HEK293 (cell line): ENCODE data around the gene EFEMP1.

Source experiments
- CTCF ChIA-PET: fragments of 350-600 bp; formaldehyde crosslinking; extraction: SDS; loops from one replicate; lab custom pipeline; 2021; ENCODE audit warnings: antibody characterized with exemption; lab: Yijun Ruan, JAX
- POLR2A ChIA-PET: fragments of 300-600 bp; formaldehyde crosslinking; extraction: SDS; loops from one replicate; lab custom pipeline; 2020; ENCODE audit warnings: antibody characterized with exemption, inconsistent platforms; lab: Yijun Ruan, JAX
- H3K27ac ChIP-seq: fragments of 200-500 bp; sonication (Bioruptor generic); 2 replicates; pipeline ENCODE4 v1.5.1; 2014; ENCODE audit warnings: low read depth, low read length, control low read depth, inconsistent platforms; ENCODE audit errors: extremely low read depth
- H3K36me3 ChIP-seq, 2 experiments: fragments of 200-500 bp in 1 of 2; sonication (Bioruptor generic) in 1 of 2; 1 replicate in 1 of 2; 2 replicates in 1 of 2; pipeline ENCODE4 v1.5.1; 2014 to 2017; ENCODE audit warnings: inconsistent platforms in 2 of 2, low read length in 2 of 2; ENCODE audit not compliant: control insufficient read depth in 2 of 2, insufficient read depth in 1 of 2
- H3K4me1 ChIP-seq: fragments of 200-500 bp; sonication (Bioruptor generic); 2 replicates; pipeline ENCODE4 v1.5.1; 2014; ENCODE audit warnings: mild to moderate bottlenecking, low read length, inconsistent platforms; ENCODE audit not compliant: control insufficient read depth, insufficient read depth
- H3K4me3 ChIP-seq: 2 replicates; pipeline ENCODE4 v1.5.1; 2011; ENCODE audit warnings: low read depth, mild to moderate bottlenecking, control low read depth, low read length, moderate library complexity
- H3K9me3 ChIP-seq: fragments of 200-500 bp; sonication (Bioruptor generic); 2 replicates; pipeline ENCODE4 v1.5.1; 2014; ENCODE audit warnings: low read depth, low read length, inconsistent platforms; ENCODE audit not compliant: control insufficient read depth, insufficient read depth
- BCL11B ChIP-seq: fragments of 450-650 bp; formaldehyde crosslinking; IDR thresholded peaks from 2 replicates; pipeline ENCODE4 v1.5.1; 2016; ENCODE audit warnings: low read depth, missing biosample characterization, missing genetic modification characterization
- OSR2 ChIP-seq: fragments of 450-650 bp; formaldehyde crosslinking; IDR thresholded peaks from 2 replicates; pipeline ENCODE4 v1.5.1; 2016; ENCODE audit warnings: missing biosample characterization, missing genetic modification characterization
- TRIM28 ChIP-seq: IDR thresholded peaks from 2 replicates; pipeline ENCODE4 v1.6.1; 2011; ENCODE audit warnings: low read length, control low read depth, borderline replicate concordance
- ZFHX2 ChIP-seq: fragments of 450-650 bp; formaldehyde crosslinking; conservative IDR thresholded peaks from 2 replicates; pipeline ENCODE4 v1.5.1; 2016; ENCODE audit warnings: missing biosample characterization, missing genetic modification characterization
- ZFP3 ChIP-seq: fragments of 450-650 bp; formaldehyde crosslinking; IDR thresholded peaks from 2 replicates; pipeline ENCODE4 v1.5.1; 2016; ENCODE audit warnings: low read depth, missing biosample characterization, missing genetic modification characterization
- ZNF112 ChIP-seq: fragments of 450-650 bp; formaldehyde crosslinking; IDR thresholded peaks from 2 replicates; pipeline ENCODE4 v1.5.0; 2017; ENCODE audit warnings: missing biosample characterization, missing genetic modification characterization
- ZNF121 ChIP-seq: fragments of 450-650 bp; formaldehyde crosslinking; IDR thresholded peaks from 2 replicates; pipeline ENCODE4 v1.5.1; 2016; ENCODE audit warnings: missing biosample characterization, missing genetic modification characterization
- ZNF184 ChIP-seq: fragments of 450-650 bp; IDR thresholded peaks from 2 replicates; pipeline ENCODE4 v1.5.1; 2018; ENCODE audit warnings: missing biosample characterization, mild to moderate bottlenecking, missing genetic modification characterization
- ZNF2 ChIP-seq: fragments of 450-650 bp; formaldehyde crosslinking; IDR thresholded peaks from 2 replicates; pipeline ENCODE4 v1.5.1; 2016; ENCODE audit warnings: missing biosample characterization, missing genetic modification characterization
- ZNF24 ChIP-seq: fragments of 450-650 bp; formaldehyde crosslinking; IDR thresholded peaks from 2 replicates; pipeline ENCODE4 v1.5.1; 2016; ENCODE audit warnings: missing biosample characterization, missing genetic modification characterization
- ZNF274 ChIP-seq, 2 experiments: fragments of 200-500 bp in 1 of 2; fragments of 450-650 bp in 1 of 2; sonication (Bioruptor generic) in 1 of 2; formaldehyde crosslinking in 1 of 2; IDR thresholded peaks; 2 replicates each; pipeline versions ENCODE4 v1.5.1 to v1.6.1; 2014 to 2016; ENCODE audit warnings: borderline replicate concordance in 1 of 2, inconsistent platforms in 1 of 2, low read length in 1 of 2, missing biosample characterization in 1 of 2, missing genetic modification characterization in 1 of 2
- ZNF37A ChIP-seq: fragments of 450-650 bp; IDR thresholded peaks from 2 replicates; pipeline ENCODE4 v1.5.1; 2018; ENCODE audit warnings: missing biosample characterization, missing genetic modification characterization
- ZNF391 ChIP-seq: fragments of 450-650 bp; formaldehyde crosslinking; IDR thresholded peaks from 2 replicates; pipeline ENCODE4 v1.5.1; 2016; ENCODE audit warnings: low read depth, missing biosample characterization, missing genetic modification characterization, borderline replicate concordance
- ZNF394 ChIP-seq: fragments of 450-650 bp; formaldehyde crosslinking; IDR thresholded peaks from 2 replicates; pipeline ENCODE4 v1.5.1; 2016; ENCODE audit warnings: missing biosample characterization, missing genetic modification characterization, mild to moderate bottlenecking, moderate library complexity, borderline replicate concordance
- ZNF558 ChIP-seq: fragments of 450-650 bp; formaldehyde crosslinking; IDR thresholded peaks from 2 replicates; pipeline ENCODE4 v1.5.1; 2016; ENCODE audit warnings: missing biosample characterization, missing genetic modification characterization
- ZNF623 ChIP-seq: fragments of 450-650 bp; formaldehyde crosslinking; IDR thresholded peaks from 2 replicates; pipeline ENCODE4 v1.5.1; 2016; ENCODE audit warnings: missing biosample characterization, missing genetic modification characterization
- ZNF670 ChIP-seq: fragments of 450-650 bp; formaldehyde crosslinking; IDR thresholded peaks from 2 replicates; pipeline ENCODE4 v1.5.1; 2016; ENCODE audit warnings: missing biosample characterization, missing genetic modification characterization, low read depth
- ZNF76 ChIP-seq: fragments of 450-650 bp; formaldehyde crosslinking; IDR thresholded peaks from 2 replicates; pipeline ENCODE4; 2016; ENCODE audit warnings: low read depth, missing biosample characterization, missing genetic modification characterization, borderline replicate concordance
- ZNF768 ChIP-seq: fragments of 450-650 bp; formaldehyde crosslinking; IDR thresholded peaks from 2 replicates; pipeline ENCODE4 v1.5.1; 2018; ENCODE audit warnings: missing biosample characterization, mild to moderate bottlenecking, missing genetic modification characterization
- ZNF777 ChIP-seq: fragments of 450-650 bp; formaldehyde crosslinking; IDR thresholded peaks from 2 replicates; pipeline ENCODE4 v1.5.1; 2017; ENCODE audit warnings: missing biosample characterization, missing genetic modification characterization, borderline replicate concordance
- ZNF792 ChIP-seq: fragments of 450-650 bp; formaldehyde crosslinking; IDR thresholded peaks from 2 replicates; pipeline ENCODE4 v1.5.1; 2016; ENCODE audit warnings: missing biosample characterization, missing genetic modification characterization
- ZNF830 ChIP-seq: fragments of 450-650 bp; IDR thresholded peaks from 2 replicates; pipeline ENCODE4 v1.5.0; 2018; ENCODE audit warnings: missing biosample characterization, missing genetic modification characterization, low read depth, mild to moderate bottlenecking, moderate library complexity
- ZSCAN23 ChIP-seq: fragments of 450-650 bp; formaldehyde crosslinking; IDR thresholded peaks from 2 replicates; pipeline ENCODE4 v1.5.1; 2016; ENCODE audit warnings: missing biosample characterization, missing genetic modification characterization
- TF ChIP-seq, protein P1 (sequence below): fragments of 450-650 bp; formaldehyde crosslinking; IDR thresholded peaks from 2 replicates; pipeline ENCODE4 v1.5.1; 2016; ENCODE audit warnings: missing biosample characterization, missing genetic modification characterization
- TF ChIP-seq, protein P2 (sequence below): fragments of 450-650 bp; formaldehyde crosslinking; IDR thresholded peaks from 2 replicates; pipeline ENCODE4 v1.5.1; 2016; ENCODE audit warnings: missing biosample characterization, missing genetic modification characterization

EFEMP1 gene

DNA sequence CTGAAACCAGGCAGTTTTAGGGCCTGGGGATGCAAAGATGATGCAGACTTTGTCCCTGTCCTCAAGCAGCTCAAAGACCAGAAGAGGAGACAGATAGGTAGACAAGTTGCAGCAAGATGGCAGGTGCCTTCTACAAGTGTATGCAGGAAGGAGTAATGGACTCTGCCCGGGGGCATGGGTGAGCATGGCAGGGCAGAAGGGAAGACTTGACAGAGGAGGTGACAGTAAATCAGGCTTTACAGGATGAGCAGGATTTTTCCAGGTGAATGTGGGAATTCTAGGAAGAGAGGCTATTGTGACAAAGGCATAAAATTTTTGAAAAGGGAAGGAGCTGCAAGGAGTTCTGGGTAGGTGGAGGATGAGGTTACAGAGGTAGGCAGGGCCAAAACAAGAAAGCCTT, 4.7 kb downstream of the EFEMP1 start:
- TF ChIP-seq BCL11B (tag by site-specific recombination), result no peak
- TF ChIP-seq ZNF792 (tag by site-specific recombination), result no peak
- no peak for TF ChIP-seq ZNF777 (tag by site-specific recombination)
- no peak for TF ChIP-seq ZNF394 (tag by site-specific recombination)
- TF ChIP-seq ZNF558 (tag by site-specific recombination), result no peak
- no peak for TF ChIP-seq ZFP3 (tag by site-specific recombination)
- no peak for TF ChIP-seq ZNF121 (tag by site-specific recombination)
- no peak for TF ChIP-seq ZNF830 (tag by site-specific recombination)
- no peak for TF ChIP-seq ZNF112 (tag by site-specific recombination)
- TF ChIP-seq, protein P1, sequence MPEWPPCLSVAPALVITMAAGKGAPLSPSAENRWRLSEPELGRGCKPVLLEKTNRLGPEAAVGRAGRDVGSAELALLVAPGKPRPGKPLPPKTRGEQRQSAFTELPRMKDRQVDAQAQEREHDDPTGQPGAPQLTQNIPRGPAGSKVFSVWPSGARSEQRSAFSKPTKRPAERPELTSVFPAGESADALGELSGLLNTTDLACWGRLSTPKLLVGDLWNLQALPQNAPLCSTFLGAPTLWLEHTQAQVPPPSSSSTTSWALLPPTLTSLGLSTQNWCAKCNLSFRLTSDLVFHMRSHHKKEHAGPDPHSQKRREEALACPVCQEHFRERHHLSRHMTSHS, result no peak
- no peak for TF ChIP-seq ZNF768 (tag by site-specific recombination)
- TF ChIP-seq, protein P2, sequence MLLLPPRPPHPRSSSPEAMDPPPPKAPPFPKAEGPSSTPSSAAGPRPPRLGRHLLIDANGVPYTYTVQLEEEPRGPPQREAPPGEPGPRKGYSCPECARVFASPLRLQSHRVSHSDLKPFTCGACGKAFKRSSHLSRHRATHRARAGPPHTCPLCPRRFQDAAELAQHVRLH (tag by site-specific recombination), result no peak
- no peak for TF ChIP-seq ZSCAN23 (tag by site-specific recombination)
- TF ChIP-seq ZNF274 (IDR thresholded peaks at IDR 0.05; ENCODE audit: low read length), result no peak
- TF ChIP-seq ZNF274 (tag by site-specific recombination; IDR thresholded peaks at IDR 0.05; ENCODE audit: borderline replicate concordance), result no peak
- no peak for TF ChIP-seq ZNF2 (tag by site-specific recombination)
- no peak for TF ChIP-seq ZNF670 (tag by site-specific recombination)
- no peak for TF ChIP-seq OSR2 (tag by site-specific recombination)
- TF ChIP-seq ZNF24 (tag by site-specific recombination), result no peak
- TF ChIP-seq ZNF184 (tag by site-specific recombination), result no peak
- no peak for TF ChIP-seq ZNF76 (tag by site-specific recombination)
- no peaks in the 10 kb centered on the region for H3K36me3 ChIP-seq
- ChIA-PET CTCF (interaction anchor here (0.6 to 0.7 kb wide), 2 partner anchors 76 to 87 kb away, joined by 3 read pairs; no protein-coding TSS in a partner anchor), POLR2A (interaction anchor here (0.6 kb wide), 2 partner anchors 92 to 312 kb away, joined by 3 to 5 read pairs; no protein-coding TSS in a partner anchor)
- H3K9me3 ChIP-seq, result no peaks in the 10 kb centered on the region
- no peak overlapping the region for H3K27ac ChIP-seq
- H3K4me3 ChIP-seq, result no peak overlapping the region
- H3K4me1 ChIP-seq, result no peaks in the 10 kb centered on the region

DNA sequence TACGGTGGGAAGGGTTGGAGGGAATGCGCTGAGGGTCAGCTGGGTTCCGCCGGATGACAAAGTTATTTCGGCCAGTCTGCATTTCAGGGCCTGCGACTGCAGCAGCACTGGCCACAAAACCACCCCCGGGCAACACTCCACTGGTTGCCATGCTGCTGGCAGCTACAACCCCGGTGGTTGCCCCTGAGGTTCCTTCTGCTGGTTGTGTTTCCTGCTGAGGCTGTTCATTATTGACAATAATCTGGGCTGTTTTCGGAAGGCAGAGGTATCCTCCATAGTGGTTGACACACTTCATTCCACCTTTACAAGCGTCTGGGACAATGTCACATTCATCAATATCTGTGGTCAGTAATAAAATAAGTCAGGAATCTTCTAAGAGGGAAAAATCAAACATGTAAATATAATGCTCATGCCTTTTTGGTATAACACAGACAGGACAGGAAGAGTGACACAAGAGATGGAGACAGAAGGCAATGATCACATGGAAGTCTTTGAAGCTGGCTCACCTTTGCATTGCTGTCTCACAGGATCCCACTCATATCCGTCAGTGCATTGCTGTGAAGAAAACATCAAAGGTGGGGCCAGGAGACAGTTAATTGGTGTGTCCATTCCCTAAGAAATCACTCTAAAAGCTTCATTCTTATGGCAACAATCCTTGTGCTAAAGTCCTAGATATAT, 5.7 kb downstream of the EFEMP1 start:
- Histone ChIP-seq H3K4me1 (no peaks in the 10 kb centered on the region), H3K27ac (no peak overlapping the region), H3K9me3 (no peaks in the 10 kb centered on the region), H3K36me3 (no peaks in the 10 kb centered on the region), H3K4me3 (no peak overlapping the region)
- CTCF ChIA-PET, result interaction anchor here (0.7 to 1.2 kb wide), 2 partner anchors 85 to 146 kb away, joined by 3 to 6 read pairs; no protein-coding TSS in a partner anchor
- POLR2A ChIA-PET, result interaction anchor here (0.6 kb wide), 1 partner anchor 91 kb away, joined by 5 read pairs; no protein-coding TSS in a partner anchor
- TF ChIP-seq TRIM28 (no peak), ZNF623 (tag by site-specific recombination) (no peak), ZFHX2 (tag by site-specific recombination) (no peak), ZNF37A (tag by site-specific recombination) (no peak), ZNF391 (tag by site-specific recombination) (no peak), ZNF24 (tag by site-specific recombination) (no peak), ZNF394 (tag by site-specific recombination) (no peak)
